Esophagus squamous epithelium (tissue), 4 donors: Measurements from ENCODE around the gene ILKAP.

Experiments
- CTCF ChIP-seq, 6 experiments: fragments of 450-650 bp in 4 of 6; fragments of 200-600 bp in 2 of 6; sonication (generic) in 2 of 6; IDR thresholded peaks; one replicate each; pipeline ENCODE4 v1.5.1; 2016 to 2019; ENCODE audit warnings: antibody characterized with exemption in 6 of 6, mild to moderate bottlenecking in 4 of 6, moderate library complexity in 4 of 6
- POLR2A ChIP-seq, 4 donors: fragments of 450-650 bp; IDR thresholded peaks; one replicate each; pipeline ENCODE4 v1.6.1; 2017; ENCODE audit warnings: antibody characterized with exemption in 4 of 4, mild to moderate bottlenecking in 4 of 4, moderate library complexity in 3 of 4

GRCh38 chr2:238203094-238203972 is at the start of gene ILKAP:
- TF ChIP-seq CTCF (IDR thresholded peaks at IDR 0.05) (no peak), POLR2A (IDR thresholded peaks at IDR 0.05) (peak in 2 of 4 donors; percentile 84 to 88)
